GDM1 (cell line): Measurements from ENCODE around the gene DDX52.
"Not testable (repeated sequence)": the region's sequence is repeated elsewhere in the genome, so short reads cannot be mapped to it uniquely, and the experiment has no call there.

Experiments used
- DNase-seq: peaks from one replicate; lab custom pipeline; 2025; lab: John Stamatoyannopoulos, UW

DDX52 gene, protein sequence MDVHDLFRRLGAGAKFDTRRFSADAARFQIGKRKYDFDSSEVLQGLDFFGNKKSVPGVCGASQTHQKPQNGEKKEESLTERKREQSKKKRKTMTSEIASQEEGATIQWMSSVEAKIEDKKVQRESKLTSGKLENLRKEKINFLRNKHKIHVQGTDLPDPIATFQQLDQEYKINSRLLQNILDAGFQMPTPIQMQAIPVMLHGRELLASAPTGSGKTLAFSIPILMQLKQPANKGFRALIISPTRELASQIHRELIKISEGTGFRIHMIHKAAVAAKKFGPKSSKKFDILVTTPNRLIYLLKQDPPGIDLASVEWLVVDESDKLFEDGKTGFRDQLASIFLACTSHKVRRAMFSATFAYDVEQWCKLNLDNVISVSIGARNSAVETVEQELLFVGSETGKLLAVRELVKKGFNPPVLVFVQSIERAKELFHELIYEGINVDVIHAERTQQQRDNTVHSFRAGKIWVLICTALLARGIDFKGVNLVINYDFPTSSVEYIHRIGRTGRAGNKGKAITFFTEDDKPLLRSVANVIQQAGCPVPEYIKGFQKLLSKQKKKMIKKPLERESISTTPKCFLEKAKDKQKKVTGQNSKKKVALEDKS

DNA sequence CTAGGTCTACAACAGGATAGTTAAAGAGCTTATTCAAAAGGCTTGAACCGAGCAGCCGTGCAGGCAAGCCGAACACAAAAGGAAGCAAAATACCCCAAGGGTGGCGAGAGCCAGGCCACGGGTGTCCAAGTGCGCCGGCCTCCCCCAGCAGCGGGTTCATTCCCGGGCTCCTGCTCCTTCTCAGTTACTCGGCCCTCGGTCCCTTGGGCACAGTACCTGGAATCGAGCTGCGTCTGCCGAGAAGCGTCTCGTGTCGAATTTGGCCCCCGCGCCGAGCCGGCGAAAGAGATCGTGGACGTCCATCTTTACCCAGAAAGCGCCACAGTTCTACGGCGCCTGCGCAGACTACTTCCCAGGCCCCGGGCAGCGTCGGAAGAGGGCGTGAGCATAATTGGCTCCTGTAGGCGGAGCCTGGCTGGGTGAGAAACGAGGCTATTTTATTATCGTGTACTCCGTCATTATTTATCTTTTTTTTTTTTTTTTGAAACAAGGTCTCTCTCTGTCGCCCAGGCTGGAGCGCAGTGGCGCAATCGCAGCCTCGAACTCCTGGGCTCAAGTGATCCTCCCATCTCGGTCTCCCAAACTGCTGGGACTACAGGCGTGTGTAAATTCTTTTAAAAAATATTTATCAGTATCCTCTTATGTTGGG is at the start of gene DDX52:
Gene DDX52, minus strand, starts transcription at position 329 of the 649 bp plus-strand sequence. Its CDS starts 26 bp downstream, at position 303.
- DNase-seq: peak; percentile 77

DNA sequence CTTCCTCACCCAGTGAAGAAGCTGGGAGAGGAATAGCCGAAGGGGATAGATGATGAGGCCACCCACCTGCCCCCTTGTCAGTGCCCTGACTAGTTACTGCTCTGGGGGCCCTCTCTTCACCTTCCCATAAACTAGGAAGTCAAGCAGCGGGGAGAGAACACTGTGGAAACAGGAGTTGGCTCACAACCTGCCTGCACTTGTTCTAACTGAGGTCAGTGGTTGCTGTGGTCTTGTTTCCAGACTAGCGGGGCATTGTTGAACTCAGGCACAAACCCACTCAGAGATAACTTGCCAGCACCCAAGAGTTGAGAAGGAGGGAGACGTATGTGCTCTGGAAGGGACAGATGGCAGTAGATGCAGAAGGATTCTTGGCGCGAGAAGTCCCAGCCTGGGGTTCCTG is 48.6 kb upstream of the DDX52 start:
- no peak for DNase-seq

DNA sequence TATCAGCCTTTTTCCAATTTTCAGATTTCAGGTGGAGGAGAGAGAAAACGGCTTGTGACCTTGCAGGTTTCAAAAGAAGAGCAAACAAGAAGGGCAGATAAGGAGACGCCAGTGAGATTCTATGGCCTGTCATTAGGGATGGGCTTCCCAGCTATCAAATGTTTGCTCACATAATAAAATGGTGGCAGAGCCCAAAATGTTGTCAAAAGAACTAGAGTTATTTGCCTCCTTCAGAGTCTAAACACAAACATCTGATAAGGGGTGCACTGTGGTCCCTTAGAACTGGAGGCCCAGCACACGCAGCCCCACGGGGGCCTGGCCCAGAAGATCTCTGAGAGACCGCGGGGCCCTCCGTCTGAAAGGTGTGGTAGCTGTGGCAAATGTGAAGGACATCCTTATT is 46.1 kb upstream of the DDX52 start:
- no peak for DNase-seq

DNA sequence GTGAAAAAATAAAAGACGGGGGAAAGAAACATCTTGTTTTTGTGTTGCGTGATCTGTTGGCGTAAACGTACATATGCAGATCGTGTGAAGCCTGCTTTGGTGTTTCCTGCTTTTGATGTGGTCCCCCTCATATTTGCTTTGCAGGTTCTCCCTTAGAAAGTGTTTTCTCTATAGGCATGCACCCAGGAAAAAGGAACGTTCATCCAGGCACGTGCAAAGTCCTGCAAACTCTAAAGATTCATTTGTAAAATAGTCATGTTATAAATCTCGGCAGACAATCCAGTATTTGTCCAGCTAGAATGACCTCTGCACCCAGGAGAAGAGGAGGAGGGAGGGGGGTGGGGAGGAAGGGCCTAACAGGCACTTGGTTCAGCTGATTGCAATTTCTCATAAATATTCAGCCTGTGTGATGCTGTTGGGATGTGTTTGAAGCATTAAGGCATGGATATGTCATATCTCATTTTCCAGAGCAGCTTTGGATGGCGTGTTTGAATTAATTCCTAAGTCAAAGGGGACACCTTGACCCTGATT is 40.3 kb upstream of the DDX52 start:
- DNase-seq: no peak

DNA sequence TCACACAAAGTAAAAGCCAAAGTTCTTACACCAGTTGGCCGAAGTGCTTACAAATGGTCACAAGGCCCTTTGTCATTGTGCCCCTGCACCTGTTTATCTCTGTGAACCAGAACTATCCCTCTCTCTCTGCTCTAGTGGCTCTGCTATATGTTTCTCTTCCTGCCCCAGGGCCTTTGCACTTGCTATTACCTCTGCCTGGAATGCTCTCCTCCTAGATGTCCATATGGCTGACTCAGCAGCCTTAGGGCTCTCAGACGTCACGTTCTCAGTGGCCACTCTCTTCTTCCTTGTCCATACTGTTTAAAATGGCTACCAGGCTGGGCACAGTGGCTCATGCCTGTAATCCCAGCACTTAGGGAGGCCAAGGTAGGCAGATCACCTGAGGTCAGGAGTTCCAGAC is 38.8 kb upstream of the DDX52 start:
- DNase-seq: no peak

DNA sequence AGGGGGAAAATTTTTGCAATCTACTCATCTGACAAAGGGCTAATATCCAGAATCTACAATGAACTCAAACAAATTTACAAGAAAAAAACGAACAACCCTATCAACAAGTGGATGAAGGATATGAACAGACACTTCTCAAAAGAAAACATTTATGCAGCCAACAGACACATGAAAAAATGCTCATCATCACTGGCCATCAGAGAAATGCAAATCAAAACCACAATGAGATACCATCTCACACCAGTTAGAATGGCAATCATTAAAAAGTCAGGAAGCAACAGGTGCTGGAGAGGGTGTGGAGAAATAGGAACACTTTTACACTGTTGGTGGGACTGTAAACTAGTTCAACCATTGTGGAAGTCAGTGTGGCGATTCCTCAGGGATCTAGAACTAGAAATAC is 36.7 kb upstream of the DDX52 start:
- DNase-seq: not testable (repeated sequence)

DNA sequence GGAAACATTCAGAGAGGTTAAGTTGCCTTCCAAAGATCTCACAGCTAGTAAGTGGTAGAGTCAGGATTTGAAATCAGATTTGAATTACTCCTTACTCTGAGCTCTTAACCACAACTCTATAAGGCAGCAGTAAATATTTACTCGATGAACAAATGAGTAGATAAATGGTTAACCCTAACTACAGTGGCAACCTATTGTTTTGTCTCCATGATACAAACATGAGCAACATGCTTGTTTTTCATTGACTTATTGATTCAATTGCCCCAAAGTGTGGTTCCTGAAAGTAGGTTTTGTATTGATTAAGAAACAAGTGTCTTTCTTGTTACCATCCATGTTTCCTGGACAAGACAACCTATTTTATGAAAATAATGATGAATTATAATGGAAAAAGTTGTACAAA is 34.8 kb upstream of the DDX52 start:
- no peak for DNase-seq

DNA sequence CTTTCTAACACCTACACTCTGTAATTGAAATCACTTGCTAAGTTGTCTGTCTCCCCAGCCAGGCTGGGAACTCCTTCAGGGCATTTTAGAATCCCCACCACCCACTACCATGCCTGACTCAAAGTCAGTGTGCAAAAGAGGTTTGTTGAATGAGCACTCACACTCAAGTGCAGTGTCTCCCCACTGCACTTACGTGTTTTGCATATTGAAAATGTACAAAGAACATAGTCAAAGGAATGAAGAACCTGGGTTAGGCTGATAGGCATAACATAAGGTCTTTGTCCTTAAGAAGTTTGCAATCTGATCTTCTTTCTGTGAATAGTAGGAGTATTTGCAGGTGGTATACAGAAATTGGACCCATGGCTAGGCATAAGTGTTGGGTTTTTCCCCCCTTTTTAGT is 33.8 kb upstream of the DDX52 start:
- DNase-seq: no peak

DNA sequence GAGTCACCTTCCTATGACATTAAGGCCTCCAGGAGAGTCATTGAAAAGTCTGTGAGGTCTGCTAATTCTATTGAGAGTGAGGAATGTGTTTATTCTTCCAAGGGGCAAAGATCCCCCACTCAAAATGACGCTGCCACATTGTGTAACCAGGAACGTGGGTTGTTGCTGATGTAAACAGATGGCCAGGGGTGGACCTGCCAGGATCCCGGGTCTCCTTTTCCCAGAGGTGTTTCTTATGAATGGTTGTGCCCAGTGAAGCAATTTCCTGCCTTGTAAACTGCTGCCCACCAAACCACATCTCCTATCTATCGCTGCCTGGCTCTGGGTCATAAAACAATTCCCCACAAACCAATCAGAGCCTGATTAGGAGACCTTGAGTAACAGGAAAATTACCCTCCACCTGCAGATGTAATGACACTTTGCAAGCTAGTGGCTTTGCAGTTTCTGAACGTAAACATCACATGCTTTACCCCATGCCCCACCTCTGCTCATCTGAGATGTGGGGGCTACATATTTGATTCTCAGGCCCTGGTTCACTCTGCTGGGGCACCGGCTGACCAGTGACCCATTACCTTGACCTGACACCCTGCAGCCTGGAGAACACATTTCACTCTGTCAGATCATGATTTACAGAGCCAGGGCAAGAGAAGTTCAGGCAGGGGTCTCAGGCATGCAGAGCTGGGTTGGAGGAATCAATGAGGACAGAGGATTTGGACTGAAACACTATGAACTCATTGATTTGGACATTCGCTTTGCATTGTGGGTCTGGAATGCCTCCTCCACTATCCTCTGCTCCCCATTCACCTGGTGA is 33.1 kb upstream of the DDX52 start:
- DNase-seq: no peak

DNA sequence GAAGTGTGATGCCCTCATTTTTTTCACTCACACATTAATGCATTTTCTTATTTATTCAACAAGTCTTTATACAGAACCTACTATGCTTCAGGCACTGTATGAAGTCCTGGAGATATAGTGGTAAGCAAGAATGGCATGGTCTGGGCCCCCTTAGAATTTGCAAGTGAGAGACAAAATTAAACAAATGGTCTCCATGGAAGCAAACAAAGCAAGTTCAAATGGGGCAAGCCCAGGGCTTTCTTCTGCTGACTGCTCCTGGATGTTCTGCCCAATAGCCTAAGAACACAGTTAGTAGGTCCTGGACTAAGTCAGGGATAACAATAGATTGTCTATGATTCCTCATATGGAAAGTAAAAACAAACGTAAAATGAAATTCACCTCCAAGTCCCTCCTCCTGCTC is 31.3 kb upstream of the DDX52 start:
- no peak for DNase-seq

DNA sequence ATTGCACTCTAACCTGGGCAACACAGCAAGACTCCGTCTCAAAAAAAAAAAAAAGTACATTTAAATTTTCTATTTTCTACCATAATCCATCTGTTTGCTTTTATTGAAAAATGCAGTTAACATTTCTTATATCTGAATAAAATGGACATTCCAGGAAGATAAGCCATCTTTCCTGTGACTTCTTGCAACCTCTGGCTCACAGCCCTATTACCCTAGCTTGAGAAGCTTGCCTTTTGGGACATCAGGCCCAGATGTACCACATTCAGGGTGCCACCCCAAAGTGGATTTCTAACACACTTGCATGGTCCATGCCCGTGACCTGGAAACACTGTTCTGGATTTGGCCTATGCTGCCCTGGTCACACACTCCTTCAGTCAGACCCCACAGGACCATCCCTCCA is 30.1 kb upstream of the DDX52 start:
- DNase-seq: no peak

DNA sequence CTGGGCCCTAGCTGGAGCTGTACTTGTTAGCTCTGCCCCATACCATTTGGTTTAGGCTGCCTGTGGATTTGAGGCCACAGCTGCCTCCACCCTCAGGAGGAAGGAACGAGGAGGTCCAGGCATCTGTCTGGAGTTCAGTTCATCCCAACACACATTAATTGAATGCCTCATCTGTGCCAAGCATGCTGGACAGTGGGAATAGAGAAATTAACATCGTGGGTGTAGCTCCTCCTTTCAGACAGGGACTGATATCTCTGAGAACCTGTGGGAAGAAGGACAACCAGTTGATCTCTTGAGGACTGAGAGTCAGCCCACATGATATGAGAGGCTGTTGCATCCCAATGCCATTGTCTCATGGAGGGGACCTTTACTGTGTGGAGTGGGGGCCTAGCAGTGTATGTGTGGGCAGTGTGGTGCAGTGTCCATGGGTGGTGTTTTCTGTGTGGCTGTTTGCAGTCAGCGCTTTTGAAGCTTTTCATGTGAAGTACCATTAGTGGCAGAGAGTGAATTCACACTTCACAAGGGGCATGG is 29.4 kb upstream of the DDX52 start:
- no peak for DNase-seq

DNA sequence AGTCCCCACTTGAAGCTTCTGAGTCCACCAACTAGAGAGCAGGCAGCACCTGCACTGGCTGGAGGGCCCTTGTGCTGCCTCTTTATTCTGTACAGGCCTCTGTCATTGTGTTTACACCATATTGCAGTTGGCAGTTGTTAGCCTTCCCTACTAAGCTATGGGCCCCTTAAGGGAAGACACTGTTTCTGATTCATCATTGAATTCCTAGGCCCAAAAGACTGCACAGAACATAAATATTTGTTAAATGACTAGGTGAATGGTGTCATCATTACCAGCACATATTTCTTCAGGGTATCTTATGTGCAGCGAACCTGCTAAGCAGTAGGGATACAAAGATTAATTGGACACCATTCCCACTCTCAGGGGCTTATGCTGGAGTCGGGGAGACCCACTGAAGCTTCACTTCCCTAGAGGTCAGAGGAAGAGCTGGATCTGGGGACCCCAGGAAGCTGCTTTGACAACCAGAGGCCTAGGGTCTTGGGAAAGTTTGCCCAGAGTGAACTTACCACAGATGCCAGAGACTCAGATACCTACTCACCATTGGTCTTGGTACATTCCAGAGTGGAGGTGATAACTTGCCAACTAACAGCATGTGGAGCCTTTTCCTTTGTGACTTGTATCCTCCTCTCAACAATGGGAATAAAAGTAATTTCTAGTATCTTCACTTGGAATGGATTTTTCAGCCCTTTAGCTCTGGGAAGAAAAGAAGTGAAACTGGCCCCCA is 28.7 kb upstream of the DDX52 start:
- no peak for DNase-seq

DNA sequence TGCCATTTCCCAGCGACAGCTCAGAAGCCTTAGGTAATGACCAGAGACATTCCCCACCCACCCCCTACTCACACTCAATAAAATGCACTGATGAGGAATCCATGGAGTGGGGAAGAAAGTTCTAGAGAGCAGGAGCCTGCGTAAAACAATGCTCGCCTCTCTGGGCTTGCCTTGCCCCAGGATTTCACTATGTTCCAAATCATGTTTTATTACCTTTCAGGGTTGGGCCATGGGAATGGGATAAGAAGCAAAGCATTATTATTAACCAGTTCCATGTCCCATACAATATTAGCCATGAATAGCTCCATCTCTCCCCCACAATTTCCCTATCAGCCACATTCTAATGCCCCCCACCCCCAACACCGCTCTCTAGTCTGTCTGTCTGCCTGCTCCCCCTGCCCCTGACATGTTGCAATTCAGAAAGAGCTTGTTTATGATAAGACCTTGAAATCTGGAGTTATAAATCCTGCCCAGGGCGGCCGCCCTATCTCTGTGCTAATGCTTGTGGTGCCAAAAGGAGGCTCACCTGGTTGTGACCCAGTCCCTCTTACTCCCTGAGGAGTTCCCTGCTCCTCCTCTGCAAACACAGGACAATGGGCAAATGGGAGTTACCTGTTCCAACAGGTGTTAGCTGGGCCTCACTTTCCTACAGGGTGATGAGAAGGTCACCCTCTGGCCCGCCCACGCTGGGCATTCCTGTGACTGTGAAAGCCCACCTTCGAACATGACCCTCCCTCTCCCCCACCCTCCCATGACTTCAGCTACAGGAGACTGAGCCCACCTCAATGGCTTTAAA is 28.0 kb upstream of the DDX52 start:
- no peak for DNase-seq

DNA sequence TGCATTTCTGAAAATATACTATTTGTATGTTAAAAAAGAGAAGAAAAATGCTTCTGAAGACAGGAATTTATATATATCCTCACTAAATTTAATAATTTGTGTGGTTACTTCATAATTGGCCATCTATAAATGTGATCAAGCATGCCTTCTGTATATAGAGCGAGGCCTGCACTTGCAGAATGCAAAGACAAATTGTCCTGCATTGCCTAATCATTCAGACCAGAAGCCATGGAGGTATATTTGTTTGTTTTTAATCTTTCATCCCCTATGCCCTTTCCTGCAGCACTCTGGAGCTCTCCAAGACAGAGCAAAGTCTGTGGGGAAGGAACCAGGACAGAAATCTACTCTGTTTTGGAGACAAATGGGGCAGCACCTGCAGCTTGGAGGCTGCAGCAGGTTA is 23.8 kb upstream of the DDX52 start:
- no peak for DNase-seq

DNA sequence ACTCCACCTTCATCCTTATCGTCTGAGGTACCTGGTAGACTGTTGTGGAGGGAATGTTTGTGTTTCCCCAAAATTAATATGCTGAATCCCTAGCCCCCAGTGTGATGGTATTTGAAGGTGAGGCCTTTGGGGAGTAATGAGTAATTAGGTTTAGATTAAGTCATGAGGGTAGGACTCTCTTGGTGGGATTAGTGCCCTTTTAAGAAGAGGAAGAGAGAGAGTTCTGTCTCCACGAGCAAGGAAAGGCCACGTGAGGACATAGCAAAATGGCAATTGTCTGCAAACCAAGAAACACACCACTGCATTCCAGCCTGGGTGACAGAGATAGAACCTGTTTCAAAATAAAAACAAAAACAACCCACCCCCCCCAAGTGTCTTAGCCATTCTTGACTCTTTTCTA is 21.0 kb upstream of the DDX52 start:
- DNase-seq: no peak

DNA sequence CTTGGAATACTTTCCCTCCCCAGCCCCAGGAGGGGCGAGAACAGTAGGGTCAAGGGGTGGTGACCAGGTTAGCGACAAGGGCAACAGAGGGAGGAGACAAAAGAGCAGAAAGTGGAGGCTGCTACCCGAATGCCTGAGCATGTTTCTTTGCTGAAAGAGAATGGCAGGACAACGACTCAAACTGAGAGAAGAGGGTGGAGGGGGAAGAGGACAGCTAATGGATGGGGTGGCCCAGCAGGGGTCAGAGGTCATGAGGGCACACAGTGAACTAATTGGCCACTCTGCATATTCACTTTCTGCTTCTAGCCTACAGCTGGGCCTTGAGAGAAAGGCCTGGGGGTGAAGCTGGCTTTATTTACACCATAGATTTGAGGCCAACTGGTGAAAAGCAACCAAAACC is 19.1 kb upstream of the DDX52 start:
- no peak for DNase-seq

DNA sequence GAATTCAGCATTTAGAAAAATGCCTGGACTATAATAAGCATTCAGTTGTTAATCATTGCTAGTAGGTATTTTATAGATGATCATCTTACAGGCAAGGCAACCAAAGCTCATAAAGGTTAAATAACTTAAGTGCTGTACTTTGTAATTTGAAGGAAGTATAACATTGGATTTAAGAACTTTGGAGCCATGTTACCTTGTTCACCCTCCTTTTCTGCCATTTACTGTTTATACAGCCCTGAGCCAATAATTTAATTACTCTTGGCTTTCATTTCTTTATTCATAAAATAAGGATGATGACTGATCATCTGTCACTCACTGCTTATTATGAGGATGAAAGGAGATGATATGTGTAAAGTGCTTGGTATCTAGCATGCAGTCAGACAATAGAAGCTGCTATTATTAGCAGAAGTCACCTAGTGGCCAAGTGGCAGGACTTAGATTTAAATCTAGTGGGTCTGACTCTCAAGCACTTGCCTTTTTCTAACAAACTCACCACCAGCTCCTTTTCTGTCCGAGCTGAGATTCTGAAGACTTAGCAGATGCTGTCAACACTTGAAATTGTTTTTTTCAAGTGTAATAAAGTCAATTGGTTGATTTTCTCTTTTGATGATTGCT is 18.3 kb upstream of the DDX52 start:
- DNase-seq: no peak

DNA sequence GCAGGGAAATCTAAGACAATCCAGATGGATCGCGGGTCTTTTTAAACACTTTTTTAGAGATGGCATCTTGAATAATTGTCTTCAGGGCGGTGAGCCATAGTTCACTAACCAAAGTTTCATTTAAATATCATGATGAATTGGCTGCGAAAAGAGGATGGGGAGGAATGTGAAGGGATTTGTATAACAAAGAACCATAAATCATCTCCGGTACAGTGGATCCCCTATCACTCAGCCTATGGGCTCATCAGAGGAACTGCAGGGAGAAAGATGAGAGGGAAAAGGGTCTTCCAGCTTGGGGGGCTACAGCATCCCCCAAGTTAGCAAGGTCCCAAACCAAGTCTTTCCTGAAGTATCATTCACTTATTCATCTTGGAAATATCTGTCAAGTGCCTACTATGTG is 16.7 kb upstream of the DDX52 start:
- no peak for DNase-seq

DNA sequence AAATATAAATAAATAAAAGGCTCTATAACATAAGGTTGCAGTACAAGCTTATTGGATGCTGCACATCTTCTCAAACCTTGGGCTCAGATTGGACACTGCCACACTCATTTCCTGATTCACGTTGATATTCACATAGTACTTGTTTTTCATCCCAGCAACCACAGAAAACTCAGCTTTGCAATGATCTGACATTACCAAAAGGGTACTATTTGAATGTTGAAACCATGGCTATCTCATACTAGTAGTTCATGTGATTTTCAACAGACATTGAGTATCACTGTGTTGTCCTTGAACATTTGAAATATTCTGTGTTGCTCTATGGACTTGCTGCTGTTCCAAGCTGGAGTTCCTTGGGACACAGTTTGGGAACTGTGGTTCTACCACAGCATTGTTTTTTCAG is 14.0 kb upstream of the DDX52 start:
- no peak for DNase-seq
